ENCODE results near the gene CCDC185.

DNA sequence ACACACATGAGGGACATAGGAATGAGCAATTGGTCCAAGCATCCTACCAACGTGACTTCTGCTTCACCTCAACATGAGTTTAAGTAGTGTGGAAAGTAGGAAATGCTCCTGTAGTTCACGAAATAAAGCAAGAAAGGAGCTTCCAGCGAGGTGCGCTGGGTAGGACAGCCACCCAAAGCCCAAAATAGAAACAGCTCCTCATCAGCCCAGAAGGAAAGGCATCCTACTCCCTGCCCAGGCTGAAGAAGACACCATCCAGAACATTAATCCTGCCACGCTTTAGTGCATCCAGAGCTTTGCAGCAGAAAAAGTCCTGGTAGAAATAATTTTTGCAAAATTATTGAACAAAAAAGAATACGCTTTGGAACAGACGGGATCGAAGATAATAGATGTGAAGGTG is 25.9 kb downstream of the CCDC185 start:
- TF ChIP-seq, protein P1, sequence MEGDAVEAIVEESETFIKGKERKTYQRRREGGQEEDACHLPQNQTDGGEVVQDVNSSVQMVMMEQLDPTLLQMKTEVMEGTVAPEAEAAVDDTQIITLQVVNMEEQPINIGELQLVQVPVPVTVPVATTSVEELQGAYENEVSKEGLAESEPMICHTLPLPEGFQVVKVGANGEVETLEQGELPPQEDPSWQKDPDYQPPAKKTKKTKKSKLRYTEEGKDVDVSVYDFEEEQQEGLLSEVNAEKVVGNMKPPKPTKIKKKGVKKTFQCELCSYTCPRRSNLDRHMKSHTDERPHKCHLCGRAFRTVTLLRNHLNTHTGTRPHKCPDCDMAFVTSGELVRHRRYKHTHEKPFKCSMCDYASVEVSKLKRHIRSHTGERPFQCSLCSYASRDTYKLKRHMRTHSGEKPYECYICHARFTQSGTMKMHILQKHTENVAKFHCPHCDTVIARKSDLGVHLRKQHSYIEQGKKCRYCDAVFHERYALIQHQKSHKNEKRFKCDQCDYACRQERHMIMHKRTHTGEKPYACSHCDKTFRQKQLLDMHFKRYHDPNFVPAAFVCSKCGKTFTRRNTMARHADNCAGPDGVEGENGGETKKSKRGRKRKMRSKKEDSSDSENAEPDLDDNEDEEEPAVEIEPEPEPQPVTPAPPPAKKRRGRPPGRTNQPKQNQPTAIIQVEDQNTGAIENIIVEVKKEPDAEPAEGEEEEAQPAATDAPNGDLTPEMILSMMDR (IDR thresholded peaks at IDR 0.05): no peak
- TF ChIP-seq POLR2AphosphoS5 (IDR thresholded peaks at IDR 0.05): no peak
